GM12872 (cell line): ENCODE measurements around the gene AK9.

Source experiments
- CTCF ChIP-seq: IDR thresholded peaks from 3 replicates; pipeline ENCODE4 v1.5.1; 2011; ENCODE audit warnings: low read depth, mild to moderate bottlenecking, low read length, moderate library complexity; ENCODE audit not compliant: insufficient read depth

Gene AK9

GRCh38 chr6:109475625-109476024, 215.4 kb downstream of the AK9 start:
- no peak for TF ChIP-seq CTCF

GRCh38 chr6:109474995-109475394, 216.0 kb downstream of the AK9 start:
- no peak for TF ChIP-seq CTCF

- TF ChIP-seq CTCF = no peak
Measured at GRCh38 chr6:109473120-109473519, 217.9 kb downstream of the AK9 start.

DNA sequence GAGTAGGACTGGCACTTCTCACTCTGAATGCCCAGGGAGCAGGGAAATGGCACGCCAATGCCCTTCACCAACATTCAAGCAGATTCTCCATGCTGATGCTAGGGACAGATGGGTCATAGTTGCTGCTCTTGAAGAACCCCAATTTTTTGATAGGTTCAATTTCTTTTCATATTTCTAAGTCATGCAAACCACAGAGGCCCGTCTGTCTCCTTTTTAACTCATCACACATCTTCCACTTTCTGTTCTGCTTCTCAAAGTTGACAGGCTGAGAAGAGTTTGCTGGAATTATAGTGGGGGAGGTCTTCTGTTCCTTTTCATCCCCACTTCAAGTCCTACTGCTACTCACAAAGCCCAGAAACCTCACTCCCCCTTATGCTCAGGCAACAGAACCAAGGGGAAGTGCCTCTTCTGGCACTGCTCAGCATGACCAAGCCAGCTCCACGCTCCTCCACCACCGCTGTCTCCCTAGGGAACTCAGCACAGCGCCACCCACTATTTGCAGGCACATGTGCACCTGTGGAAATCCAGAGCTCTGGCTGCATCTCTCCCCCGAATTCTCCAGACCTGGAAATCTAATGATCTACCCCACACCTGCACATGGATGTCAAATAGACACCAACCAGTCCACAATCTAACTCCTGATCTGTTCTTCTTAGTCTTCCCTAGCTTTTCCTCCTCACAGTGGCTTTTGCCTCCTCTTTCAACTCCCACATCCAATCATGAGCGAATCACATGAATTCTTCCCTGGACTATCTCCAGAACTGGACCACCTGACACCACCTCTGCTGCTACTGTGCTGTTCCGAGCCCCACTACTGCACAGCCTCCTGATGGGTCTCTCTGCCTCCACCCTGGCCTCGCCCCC, 218.6 kb downstream of the AK9 start:
- TF ChIP-seq CTCF = peak; percentile 35; the same call in 1 of the 3 replicates

- no peak for TF ChIP-seq CTCF
Measured at GRCh38 chr6:109471105-109471810, 219.7 kb downstream of the AK9 start.

DNA sequence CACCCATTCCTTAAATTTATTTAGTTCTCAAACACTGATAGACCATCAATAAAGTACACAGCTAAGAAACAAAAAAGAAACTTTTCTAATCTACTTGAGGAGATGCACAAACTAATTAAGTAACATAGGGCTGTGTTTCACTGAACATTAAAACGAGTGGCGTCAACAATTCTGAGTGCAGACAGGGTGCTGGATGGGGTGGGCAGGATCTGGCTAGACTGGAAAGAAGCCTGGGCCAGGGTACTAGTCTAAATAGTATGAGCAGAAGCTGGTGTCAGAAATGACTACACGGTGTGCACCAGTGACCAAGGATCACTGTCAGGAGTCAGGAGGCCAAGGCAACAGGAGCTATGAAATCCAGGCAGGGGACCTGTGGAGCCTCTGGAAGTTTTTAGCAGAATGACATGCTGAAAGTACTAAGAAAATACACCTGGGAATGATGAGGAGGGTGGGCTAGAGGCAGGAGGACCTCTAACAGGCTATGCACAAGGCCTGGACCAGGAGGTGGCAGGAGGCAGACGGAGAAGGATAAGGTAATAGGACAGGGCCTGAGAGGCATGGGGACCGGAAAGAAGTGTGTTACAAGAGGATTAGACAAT, 221.3 kb downstream of the AK9 start:
- no peak for TF ChIP-seq CTCF

DNA sequence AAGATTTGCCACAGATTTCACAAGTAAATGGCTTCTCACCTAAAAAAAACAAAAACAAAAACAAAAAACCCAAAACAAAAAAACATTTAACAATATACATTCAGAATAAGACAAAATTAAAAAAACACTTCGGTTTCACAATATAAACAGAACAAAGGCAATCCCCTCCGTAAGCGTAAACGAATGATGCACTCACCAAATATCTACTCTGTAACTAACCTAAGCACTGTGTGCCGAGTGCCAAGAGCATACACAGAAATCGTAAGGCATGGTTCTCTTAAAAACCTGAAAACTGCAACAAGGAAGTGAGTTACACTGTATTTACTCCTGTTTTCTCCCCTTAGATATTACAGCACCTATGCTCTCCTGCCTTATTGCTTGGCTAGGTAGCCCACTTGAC, 223.3 kb downstream of the AK9 start:
- TF ChIP-seq CTCF = no peak
